K562 (cell line): ENCODE results near the gene E2F7.

Source experiments
- BRCA1 ChIP-seq, 2 experiments: fragments of 450-650 bp in 1 of 2; sonication (generic) in 1 of 2; formaldehyde crosslinking in 1 of 2; IDR thresholded peaks; 2 replicates each; pipeline versions ENCODE4 v1.5.0 to v1.6.1; 2017 to 2020; ENCODE audit warnings: mild to moderate bottlenecking in 1 of 2, missing genetic modification reagents in 1 of 2
- GTF2A2 ChIP-seq: IDR thresholded peaks from 2 replicates; pipeline ENCODE4 v1.6.1; 2016; ENCODE audit warnings: mild to moderate bottlenecking, missing genetic modification characterization, missing compliant biosample characterization
- NBN ChIP-seq: fragments of 450-650 bp; IDR thresholded peaks from 2 replicates; pipeline ENCODE4 v1.6.1; 2016; ENCODE audit warnings: low read depth, mild to moderate bottlenecking
- NR1H2 ChIP-seq: sonication (generic); formaldehyde crosslinking; IDR thresholded peaks from 2 replicates; pipeline ENCODE4 v1.4.0; 2020; ENCODE audit warnings: mild to moderate bottlenecking, missing genetic modification reagents
- POLR2AphosphoS5 ChIP-seq: IDR thresholded peaks from 2 replicates; pipeline ENCODE4 v1.6.1; 2011; ENCODE audit warnings: mild to moderate bottlenecking, low read depth, low read length, moderate library complexity; ENCODE audit not compliant: control insufficient read depth, insufficient read depth
- RB1 ChIP-seq: fragments of 450-650 bp; IDR thresholded peaks from 2 replicates; pipeline ENCODE4 v1.6.1; 2017; ENCODE audit warnings: low read depth, mild to moderate bottlenecking
- REST ChIP-seq, 2 experiments: fragments of 450-650 bp; formaldehyde crosslinking in 1 of 2; IDR thresholded peaks; 2 replicates each; pipeline versions ENCODE4 v1.4.0 to v1.6.1; 2014 to 2020; ENCODE audit warnings: mild to moderate bottlenecking in 2 of 2, borderline replicate concordance in 1 of 2, low read depth in 1 of 2
- RFX1 ChIP-seq: fragments of 450-650 bp; IDR thresholded peaks from 2 replicates; pipeline ENCODE4 v1.6.1; 2016; ENCODE audit warnings: mild to moderate bottlenecking, moderate library complexity
- STAG1 ChIP-seq: sonication (generic); formaldehyde crosslinking; IDR thresholded peaks from 2 replicates; pipeline ENCODE4 v1.5.0; 2020; ENCODE audit warnings: missing genetic modification reagents, borderline replicate concordance
- USF1 ChIP-seq: sonication (generic); formaldehyde crosslinking; IDR thresholded peaks from 2 replicates; pipeline ENCODE4 v1.9.0; 2022; ENCODE audit warnings: mild to moderate bottlenecking, missing genetic modification reagents
- TF ChIP-seq, protein P1 (sequence below), 3 experiments: IDR thresholded peaks in 2 of 3; conservative IDR thresholded peaks in 1 of 3; 2 replicates each; pipeline ENCODE4 v1.5.1; 2011 to 2012; ENCODE audit warnings: low read length in 3 of 3, mild to moderate bottlenecking in 3 of 3, control low read depth in 2 of 3, improper control_type of control experiment in 1 of 3, inconsistent platforms in 1 of 3, low read depth in 1 of 3, mixed read lengths in 1 of 3, moderate library complexity in 1 of 3; ENCODE audit not compliant: insufficient read depth in 2 of 3
- TF ChIP-seq, protein P2 (sequence below), 2 experiments: fragments of 450-650 bp in 1 of 2; IDR thresholded peaks; 2 replicates each; pipeline ENCODE4 v1.6.1; 2011 to 2017; ENCODE audit warnings: low read depth in 2 of 2, antibody characterized with exemption in 1 of 2, borderline replicate concordance in 1 of 2, low read length in 1 of 2, mild to moderate bottlenecking in 1 of 2, mixed read lengths in 1 of 2; ENCODE audit not compliant: control insufficient read depth in 1 of 2

DNA sequence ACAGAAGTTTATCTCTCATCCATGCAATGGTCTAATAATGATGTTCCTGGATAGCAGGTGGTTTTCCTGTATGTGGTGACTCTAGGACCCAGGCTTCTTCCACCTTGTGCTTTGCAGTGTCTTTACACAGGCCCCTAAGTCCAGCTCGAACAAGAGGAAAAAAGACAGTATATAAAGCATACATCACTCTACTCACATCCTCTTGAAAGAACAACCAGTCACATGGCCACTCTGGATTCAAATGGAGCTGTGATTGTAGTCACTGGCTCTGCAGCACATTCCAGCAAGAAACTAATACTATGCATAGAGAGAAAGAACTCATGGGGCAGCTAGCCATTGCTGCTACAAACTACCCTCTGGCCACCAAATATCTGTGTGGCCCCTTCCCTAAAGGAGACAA lies 11.5 kb upstream of the E2F7 start:
- TF ChIP-seq NR1H2 (CRISPR knock-in tag) (no peak), REST (IDR thresholded peaks at IDR 0.05; ENCODE audit: borderline replicate concordance) (no peak), REST (CRISPR knock-in tag; IDR thresholded peaks at IDR 0.05; ENCODE audit: low read depth) (no peak), USF1 (CRISPR knock-in tag) (no peak), STAG1 (no peak), POLR2AphosphoS5 (no peak), GTF2A2 (no peak), NBN (no peak), RB1 (no peak), BRCA1 (IDR thresholded peaks at IDR 0.05) (no peak), BRCA1 (CRISPR knock-in tag; IDR thresholded peaks at IDR 0.05) (no peak), RFX1 (no peak)
- TF ChIP-seq, protein P1, sequence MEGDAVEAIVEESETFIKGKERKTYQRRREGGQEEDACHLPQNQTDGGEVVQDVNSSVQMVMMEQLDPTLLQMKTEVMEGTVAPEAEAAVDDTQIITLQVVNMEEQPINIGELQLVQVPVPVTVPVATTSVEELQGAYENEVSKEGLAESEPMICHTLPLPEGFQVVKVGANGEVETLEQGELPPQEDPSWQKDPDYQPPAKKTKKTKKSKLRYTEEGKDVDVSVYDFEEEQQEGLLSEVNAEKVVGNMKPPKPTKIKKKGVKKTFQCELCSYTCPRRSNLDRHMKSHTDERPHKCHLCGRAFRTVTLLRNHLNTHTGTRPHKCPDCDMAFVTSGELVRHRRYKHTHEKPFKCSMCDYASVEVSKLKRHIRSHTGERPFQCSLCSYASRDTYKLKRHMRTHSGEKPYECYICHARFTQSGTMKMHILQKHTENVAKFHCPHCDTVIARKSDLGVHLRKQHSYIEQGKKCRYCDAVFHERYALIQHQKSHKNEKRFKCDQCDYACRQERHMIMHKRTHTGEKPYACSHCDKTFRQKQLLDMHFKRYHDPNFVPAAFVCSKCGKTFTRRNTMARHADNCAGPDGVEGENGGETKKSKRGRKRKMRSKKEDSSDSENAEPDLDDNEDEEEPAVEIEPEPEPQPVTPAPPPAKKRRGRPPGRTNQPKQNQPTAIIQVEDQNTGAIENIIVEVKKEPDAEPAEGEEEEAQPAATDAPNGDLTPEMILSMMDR (IDR thresholded peaks at IDR 0.05 in 2 of 3, conservative IDR thresholded peaks at IDR 0.05 in 1 of 3; ENCODE audit: insufficient read depth in 2 of 3, low read depth in 1 of 3, low read length in 3 of 3), result no peak
- TF ChIP-seq, protein P2, sequence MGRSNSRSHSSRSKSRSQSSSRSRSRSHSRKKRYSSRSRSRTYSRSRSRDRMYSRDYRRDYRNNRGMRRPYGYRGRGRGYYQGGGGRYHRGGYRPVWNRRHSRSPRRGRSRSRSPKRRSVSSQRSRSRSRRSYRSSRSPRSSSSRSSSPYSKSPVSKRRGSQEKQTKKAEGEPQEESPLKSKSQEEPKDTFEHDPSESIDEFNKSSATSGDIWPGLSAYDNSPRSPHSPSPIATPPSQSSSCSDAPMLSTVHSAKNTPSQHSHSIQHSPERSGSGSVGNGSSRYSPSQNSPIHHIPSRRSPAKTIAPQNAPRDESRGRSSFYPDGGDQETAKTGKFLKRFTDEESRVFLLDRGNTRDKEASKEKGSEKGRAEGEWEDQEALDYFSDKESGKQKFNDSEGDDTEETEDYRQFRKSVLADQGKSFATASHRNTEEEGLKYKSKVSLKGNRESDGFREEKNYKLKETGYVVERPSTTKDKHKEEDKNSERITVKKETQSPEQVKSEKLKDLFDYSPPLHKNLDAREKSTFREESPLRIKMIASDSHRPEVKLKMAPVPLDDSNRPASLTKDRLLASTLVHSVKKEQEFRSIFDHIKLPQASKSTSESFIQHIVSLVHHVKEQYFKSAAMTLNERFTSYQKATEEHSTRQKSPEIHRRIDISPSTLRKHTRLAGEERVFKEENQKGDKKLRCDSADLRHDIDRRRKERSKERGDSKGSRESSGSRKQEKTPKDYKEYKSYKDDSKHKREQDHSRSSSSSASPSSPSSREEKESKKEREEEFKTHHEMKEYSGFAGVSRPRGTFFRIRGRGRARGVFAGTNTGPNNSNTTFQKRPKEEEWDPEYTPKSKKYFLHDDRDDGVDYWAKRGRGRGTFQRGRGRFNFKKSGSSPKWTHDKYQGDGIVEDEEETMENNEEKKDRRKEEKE (IDR thresholded peaks at IDR 0.05; ENCODE audit: borderline replicate concordance in 1 of 2, control insufficient read depth in 1 of 2, low read depth in 2 of 2, low read length in 1 of 2), result no peak
